ENCODE measurements around the gene ARMC7.

DNA sequence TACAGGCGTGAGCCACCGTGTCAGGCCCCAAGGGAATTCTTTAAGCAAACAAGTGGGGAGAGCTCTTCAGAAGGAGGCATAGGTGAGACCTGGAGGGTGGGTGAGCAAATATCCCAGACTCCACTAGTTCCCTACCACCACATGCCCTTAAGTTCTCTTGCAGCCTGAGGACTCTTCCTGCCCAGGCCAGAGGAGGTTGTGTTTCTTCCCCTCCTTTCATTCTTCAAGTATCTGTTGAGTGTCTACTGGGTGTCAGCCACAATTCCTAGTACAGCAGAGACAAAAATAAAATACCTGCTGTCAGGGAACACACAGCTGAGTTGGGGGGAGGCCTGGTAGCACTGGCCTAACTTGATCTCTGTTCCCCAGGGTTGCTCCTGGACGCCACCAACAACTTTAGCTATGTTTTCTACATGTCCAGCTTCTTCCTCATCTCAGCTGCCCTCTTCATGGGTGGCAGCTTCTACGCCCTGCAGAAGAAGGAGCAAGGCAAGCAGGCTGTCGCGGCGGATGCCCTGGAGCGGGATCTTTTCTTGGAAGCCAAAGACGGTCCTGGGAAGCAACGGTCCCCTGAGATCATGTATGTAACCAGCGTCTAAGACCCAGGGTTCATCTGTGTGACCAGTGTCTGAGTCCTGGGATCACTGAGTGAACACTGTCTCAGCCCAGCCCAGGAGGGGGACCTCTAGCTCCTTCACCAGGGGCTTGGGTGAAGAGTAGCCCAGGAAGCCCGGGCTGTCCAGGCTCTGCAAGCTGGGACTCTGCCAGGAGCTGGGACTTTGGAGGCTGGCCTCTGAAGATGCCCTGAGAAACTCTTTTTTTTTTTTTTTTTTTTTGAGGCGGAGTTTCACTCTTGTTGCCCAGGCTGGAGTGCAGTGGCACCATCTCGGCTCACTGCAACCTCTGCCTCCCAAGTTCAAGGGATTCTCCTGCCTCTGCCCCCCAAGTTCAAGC lies 5.9 kb upstream of the ARMC7 start:
- TF ChIP-seq NBN (IDR thresholded peaks at IDR 0.05) (no peak), POLR2A (IDR thresholded peaks at IDR 0.05; ENCODE audit: low read depth, low read length) (no peak), FOXM1 (IDR thresholded peaks at IDR 0.05; ENCODE audit: low read depth, low read length) (no peak), SMC3 (IDR thresholded peaks at IDR 0.05; ENCODE audit: borderline replicate concordance, low read length) (no peak), TBL1XR1 (IDR thresholded peaks at IDR 0.05; ENCODE audit: low read depth, low read length) (no peak), KLF5 (IDR thresholded peaks at IDR 0.05; ENCODE audit: partially characterized antibody) (no peak)
- TF ChIP-seq, protein P1, sequence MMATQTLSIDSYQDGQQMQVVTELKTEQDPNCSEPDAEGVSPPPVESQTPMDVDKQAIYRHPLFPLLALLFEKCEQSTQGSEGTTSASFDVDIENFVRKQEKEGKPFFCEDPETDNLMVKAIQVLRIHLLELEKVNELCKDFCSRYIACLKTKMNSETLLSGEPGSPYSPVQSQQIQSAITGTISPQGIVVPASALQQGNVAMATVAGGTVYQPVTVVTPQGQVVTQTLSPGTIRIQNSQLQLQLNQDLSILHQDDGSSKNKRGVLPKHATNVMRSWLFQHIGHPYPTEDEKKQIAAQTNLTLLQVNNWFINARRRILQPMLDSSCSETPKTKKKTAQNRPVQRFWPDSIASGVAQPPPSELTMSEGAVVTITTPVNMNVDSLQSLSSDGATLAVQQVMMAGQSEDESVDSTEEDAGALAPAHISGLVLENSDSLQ (IDR thresholded peaks at IDR 0.05): no peak
- TF ChIP-seq, protein P2, sequence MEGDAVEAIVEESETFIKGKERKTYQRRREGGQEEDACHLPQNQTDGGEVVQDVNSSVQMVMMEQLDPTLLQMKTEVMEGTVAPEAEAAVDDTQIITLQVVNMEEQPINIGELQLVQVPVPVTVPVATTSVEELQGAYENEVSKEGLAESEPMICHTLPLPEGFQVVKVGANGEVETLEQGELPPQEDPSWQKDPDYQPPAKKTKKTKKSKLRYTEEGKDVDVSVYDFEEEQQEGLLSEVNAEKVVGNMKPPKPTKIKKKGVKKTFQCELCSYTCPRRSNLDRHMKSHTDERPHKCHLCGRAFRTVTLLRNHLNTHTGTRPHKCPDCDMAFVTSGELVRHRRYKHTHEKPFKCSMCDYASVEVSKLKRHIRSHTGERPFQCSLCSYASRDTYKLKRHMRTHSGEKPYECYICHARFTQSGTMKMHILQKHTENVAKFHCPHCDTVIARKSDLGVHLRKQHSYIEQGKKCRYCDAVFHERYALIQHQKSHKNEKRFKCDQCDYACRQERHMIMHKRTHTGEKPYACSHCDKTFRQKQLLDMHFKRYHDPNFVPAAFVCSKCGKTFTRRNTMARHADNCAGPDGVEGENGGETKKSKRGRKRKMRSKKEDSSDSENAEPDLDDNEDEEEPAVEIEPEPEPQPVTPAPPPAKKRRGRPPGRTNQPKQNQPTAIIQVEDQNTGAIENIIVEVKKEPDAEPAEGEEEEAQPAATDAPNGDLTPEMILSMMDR (IDR thresholded peaks at IDR 0.05 in 2 of 3, conservative IDR thresholded peaks at IDR 0.05 in 1 of 3; ENCODE audit: control insufficient read depth in 2 of 3, extremely low read depth in 1 of 3, insufficient read depth in 1 of 3, low read depth in 3 of 3, low read length in 3 of 3): no peak
- TF ChIP-seq, protein P3, sequence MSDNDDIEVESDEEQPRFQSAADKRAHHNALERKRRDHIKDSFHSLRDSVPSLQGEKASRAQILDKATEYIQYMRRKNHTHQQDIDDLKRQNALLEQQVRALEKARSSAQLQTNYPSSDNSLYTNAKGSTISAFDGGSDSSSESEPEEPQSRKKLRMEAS (IDR thresholded peaks at IDR 0.05; ENCODE audit: low read depth, low read length): no peak
- TF ChIP-seq, protein P4, sequence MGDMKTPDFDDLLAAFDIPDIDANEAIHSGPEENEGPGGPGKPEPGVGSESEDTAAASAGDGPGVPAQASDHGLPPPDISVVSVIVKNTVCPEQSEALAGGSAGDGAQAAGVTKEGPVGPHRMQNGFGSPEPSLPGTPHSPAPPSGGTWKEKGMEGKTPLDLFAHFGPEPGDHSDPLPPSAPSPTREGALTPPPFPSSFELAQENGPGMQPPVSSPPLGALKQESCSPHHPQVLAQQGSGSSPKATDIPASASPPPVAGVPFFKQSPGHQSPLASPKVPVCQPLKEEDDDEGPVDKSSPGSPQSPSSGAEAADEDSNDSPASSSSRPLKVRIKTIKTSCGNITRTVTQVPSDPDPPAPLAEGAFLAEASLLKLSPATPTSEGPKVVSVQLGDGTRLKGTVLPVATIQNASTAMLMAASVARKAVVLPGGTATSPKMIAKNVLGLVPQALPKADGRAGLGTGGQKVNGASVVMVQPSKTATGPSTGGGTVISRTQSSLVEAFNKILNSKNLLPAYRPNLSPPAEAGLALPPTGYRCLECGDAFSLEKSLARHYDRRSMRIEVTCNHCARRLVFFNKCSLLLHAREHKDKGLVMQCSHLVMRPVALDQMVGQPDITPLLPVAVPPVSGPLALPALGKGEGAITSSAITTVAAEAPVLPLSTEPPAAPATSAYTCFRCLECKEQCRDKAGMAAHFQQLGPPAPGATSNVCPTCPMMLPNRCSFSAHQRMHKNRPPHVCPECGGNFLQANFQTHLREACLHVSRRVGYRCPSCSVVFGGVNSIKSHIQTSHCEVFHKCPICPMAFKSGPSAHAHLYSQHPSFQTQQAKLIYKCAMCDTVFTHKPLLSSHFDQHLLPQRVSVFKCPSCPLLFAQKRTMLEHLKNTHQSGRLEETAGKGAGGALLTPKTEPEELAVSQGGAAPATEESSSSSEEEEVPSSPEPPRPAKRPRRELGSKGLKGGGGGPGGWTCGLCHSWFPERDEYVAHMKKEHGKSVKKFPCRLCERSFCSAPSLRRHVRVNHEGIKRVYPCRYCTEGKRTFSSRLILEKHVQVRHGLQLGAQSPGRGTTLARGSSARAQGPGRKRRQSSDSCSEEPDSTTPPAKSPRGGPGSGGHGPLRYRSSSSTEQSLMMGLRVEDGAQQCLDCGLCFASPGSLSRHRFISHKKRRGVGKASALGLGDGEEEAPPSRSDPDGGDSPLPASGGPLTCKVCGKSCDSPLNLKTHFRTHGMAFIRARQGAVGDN (IDR thresholded peaks at IDR 0.05): no peak

Data from GM12878 (cell line).